Mesenchymal stem cell (in vitro differentiated cells and primary cell): ENCODE measurements around the gene MUC5AC.

ENCODE experiments used
- DNase-seq: peaks from one replicate; pipeline ENCODE4 v3.0.0-alpha.2; 2013
- H2AFZ ChIP-seq: one replicate; pipeline ENCODE4 v1.6.1; 2013; ENCODE audit warnings: low read depth, mild to moderate bottlenecking, control low read depth, inconsistent platforms, low read length, moderate library complexity
- H2AK5ac ChIP-seq: 2 replicates; pipeline ENCODE4 v1.6.1; 2013; ENCODE audit warnings: low read length, moderate library complexity, mild to moderate bottlenecking, inconsistent platforms; ENCODE audit not compliant: severe bottlenecking
- H2BK120ac ChIP-seq: one replicate; pipeline ENCODE4 v1.6.1; 2013; ENCODE audit warnings: low read depth, mild to moderate bottlenecking, inconsistent platforms, low read length, moderate library complexity
- H2BK12ac ChIP-seq, 2 experiments: one replicate each; pipeline ENCODE4 v1.6.1; 2013; ENCODE audit warnings: inconsistent platforms in 2 of 2, low read length in 2 of 2, mild to moderate bottlenecking in 2 of 2, moderate library complexity in 2 of 2, control low read depth in 1 of 2
- H2BK15ac ChIP-seq: one replicate; pipeline ENCODE4 v1.6.1; 2013; ENCODE audit warnings: mild to moderate bottlenecking, low read depth, inconsistent platforms; ENCODE audit not compliant: poor library complexity, severe bottlenecking
- H2BK5ac ChIP-seq: 2 replicates; pipeline ENCODE4 v1.6.1; 2013; ENCODE audit warnings: low read depth, mild to moderate bottlenecking, low read length, control low read depth, inconsistent platforms; ENCODE audit not compliant: poor library complexity, severe bottlenecking
- H3K14ac ChIP-seq, 2 experiments: one replicate each; pipeline ENCODE4 v1.6.1; 2013; ENCODE audit warnings: inconsistent platforms in 2 of 2, low read length in 2 of 2, control low read depth in 1 of 2, mild to moderate bottlenecking in 1 of 2, moderate library complexity in 1 of 2
- H3K18ac ChIP-seq, 2 experiments: one replicate each; pipeline ENCODE4 v1.6.1; 2013; ENCODE audit warnings: inconsistent platforms in 2 of 2, low read length in 2 of 2, control low read depth in 1 of 2, low read depth in 1 of 2, mild to moderate bottlenecking in 1 of 2
- H3K23ac ChIP-seq, 2 experiments: one replicate each; pipeline ENCODE4 v1.6.1; 2013; ENCODE audit warnings: inconsistent platforms in 2 of 2, low read length in 2 of 2, mild to moderate bottlenecking in 2 of 2, moderate library complexity in 2 of 2, control low read depth in 1 of 2
- H3K27ac ChIP-seq: 2 replicates; pipeline ENCODE4 v1.5.1; 2013; ENCODE audit warnings: mild to moderate bottlenecking, moderate library complexity, low read length, control low read depth, inconsistent platforms; ENCODE audit not compliant: poor library complexity, severe bottlenecking
- H3K27me3 ChIP-seq, 2 experiments: 2 replicates each; pipeline versions ENCODE4 v1.6.1 to v1.7.0; 2013; ENCODE audit warnings: low read length in 2 of 2, mild to moderate bottlenecking in 2 of 2, moderate library complexity in 2 of 2, control low read depth in 1 of 2, inconsistent platforms in 1 of 2; ENCODE audit not compliant: control insufficient read depth in 1 of 2, insufficient read depth in 1 of 2
- H3K36me3 ChIP-seq, 2 experiments: 2 replicates each; pipeline versions ENCODE4 v1.6.1 to v1.7.0; 2013; ENCODE audit warnings: low read length in 2 of 2, control low read depth in 1 of 2, inconsistent platforms in 1 of 2, low read depth in 1 of 2, mild to moderate bottlenecking in 1 of 2; ENCODE audit not compliant: insufficient read depth in 2 of 2, control insufficient read depth in 1 of 2
- H3K4ac ChIP-seq, 2 experiments: one replicate each; pipeline ENCODE4 v1.6.1; 2013; ENCODE audit warnings: inconsistent platforms in 2 of 2, low read length in 2 of 2, mild to moderate bottlenecking in 2 of 2, moderate library complexity in 2 of 2, control low read depth in 1 of 2, low read depth in 1 of 2
- H3K4me1 ChIP-seq: 2 replicates; pipeline ENCODE4 v1.6.1; 2013; ENCODE audit warnings: low read depth, low read length, control low read depth; ENCODE audit not compliant: control insufficient read depth, insufficient read depth
- H3K4me2 ChIP-seq: 2 replicates; pipeline ENCODE4 v1.6.1; 2013; ENCODE audit warnings: low read length, mild to moderate bottlenecking, inconsistent platforms; ENCODE audit not compliant: poor library complexity, severe bottlenecking
- H3K4me3 ChIP-seq, 2 experiments: 2 replicates each; pipeline versions ENCODE4 v1.5.1 to v1.7.0; 2013; ENCODE audit warnings: low read length in 2 of 2, mild to moderate bottlenecking in 2 of 2, control low read depth in 1 of 2, low read depth in 1 of 2; ENCODE audit not compliant: insufficient read depth in 1 of 2
- H3K79me1 ChIP-seq: replicated peaks from 2 replicates; pipeline ENCODE4 v1.6.1; 2013; ENCODE audit warnings: mild to moderate bottlenecking, control low read depth, low read length, inconsistent platforms; ENCODE audit not compliant: poor library complexity, severe bottlenecking
- H3K9ac ChIP-seq: 2 replicates; pipeline ENCODE4 v1.7.0; 2013; ENCODE audit warnings: mild to moderate bottlenecking, low read length, moderate library complexity
- H3K9me3 ChIP-seq: 2 replicates; pipeline ENCODE4 v1.7.0; 2013; ENCODE audit warnings: mild to moderate bottlenecking, low read length; ENCODE audit not compliant: control insufficient read depth
- H4K8ac ChIP-seq: one replicate; pipeline ENCODE4 v1.6.1; 2013; ENCODE audit warnings: inconsistent platforms, mild to moderate bottlenecking, low read length, moderate library complexity
- H4K91ac ChIP-seq: one replicate; pipeline ENCODE4 v1.6.1; 2013; ENCODE audit warnings: mild to moderate bottlenecking, low read length, inconsistent platforms
- WGBS: methylation state at CpG from one replicate; pipeline ENCODE4 v1.1.7; 2013; ENCODE audit warnings: mixed read lengths; 5-methylcytosine and 5-hydroxymethylcytosine counted together

MUC5AC gene

GRCh38 chr11:1117992-1118391 lies 39.8 kb upstream of the MUC5AC start:
- 58% methylated on average over 6 of the region's 6 CpGs for WGBS
- H2BK5ac ChIP-seq = no peak overlapping the region
- H2BK15ac ChIP-seq = no peak overlapping the region
- H3K14ac ChIP-seq = no peak overlapping the region
- no peak overlapping the region for H4K91ac ChIP-seq
- no peak overlapping the region for H3K18ac ChIP-seq
- no peak overlapping the region for H2AK5ac ChIP-seq
- DNase-seq = no peak
- peak overlapping the region in 1 of 2 experiments; percentile 4 for H3K4me3 ChIP-seq
- no peak overlapping the region for H3K4me2 ChIP-seq
- no peaks in the 10 kb centered on the region for H3K79me1 ChIP-seq
- H4K8ac ChIP-seq = no peak overlapping the region
- no peak overlapping the region for H3K9ac ChIP-seq
- H3K4ac ChIP-seq = no peak overlapping the region
- H3K27me3 ChIP-seq = peaks cover under 1 to 74% of the 10 kb centered on the region in 2 experiments
- H3K36me3 ChIP-seq = no peaks in the 10 kb centered on the region
- no peaks in the 10 kb centered on the region for H3K9me3 ChIP-seq
- no peak overlapping the region for H3K23ac ChIP-seq
- H3K4me1 ChIP-seq = peaks cover 6% of the 10 kb centered on the region
- H2AFZ ChIP-seq = no peak overlapping the region
- H2BK120ac ChIP-seq = no peak overlapping the region
- H3K27ac ChIP-seq = no peak overlapping the region
- no peak overlapping the region for H2BK12ac ChIP-seq

- no peak overlapping the region for H4K91ac ChIP-seq
- no peaks in the 10 kb centered on the region for H3K36me3 ChIP-seq
- H3K4me1 ChIP-seq = peaks cover 6% of the 10 kb centered on the region
- no peak overlapping the region for H3K18ac ChIP-seq
- 87% methylated on average over 20 of the region's 22 CpGs for WGBS
- H3K23ac ChIP-seq = no peak overlapping the region
- no peak overlapping the region for H2BK120ac ChIP-seq
- no peak for DNase-seq
- H3K27ac ChIP-seq = no peak overlapping the region
- peaks cover 11 to 80% of the 10 kb centered on the region in 2 experiments for H3K27me3 ChIP-seq
- H3K9me3 ChIP-seq = no peaks in the 10 kb centered on the region
- H3K14ac ChIP-seq = no peak overlapping the region
- no peak overlapping the region for H2AFZ ChIP-seq
- no peak overlapping the region for H2BK15ac ChIP-seq
- no peak overlapping the region for H3K4ac ChIP-seq
- H3K4me3 ChIP-seq = no peak overlapping the region
- no peak overlapping the region for H3K4me2 ChIP-seq
- H3K79me1 ChIP-seq = no peaks in the 10 kb centered on the region
- no peak overlapping the region for H2BK12ac ChIP-seq
- no peak overlapping the region for H3K9ac ChIP-seq
- no peak overlapping the region for H4K8ac ChIP-seq
- H2BK5ac ChIP-seq = no peak overlapping the region
- H2AK5ac ChIP-seq = no peak overlapping the region
Observed at GRCh38 chr11:1118755-1119603, 38.8 kb upstream of the MUC5AC start.

GRCh38 chr11:1119604-1120146 lies 38.1 kb upstream of the MUC5AC start:
- H3K27me3 ChIP-seq = peaks cover 17 to 83% of the 10 kb centered on the region in 2 experiments
- WGBS = 85% methylated on average over 17 of the region's 17 CpGs
- no peak overlapping the region for H3K4me3 ChIP-seq
- H3K9me3 ChIP-seq = peaks cover under 1% of the 10 kb centered on the region
- H3K36me3 ChIP-seq = no peaks in the 10 kb centered on the region
- H2AFZ ChIP-seq = no peak overlapping the region
- no peak overlapping the region for H2BK12ac ChIP-seq
- H4K91ac ChIP-seq = no peak overlapping the region
- no peak overlapping the region for H3K4me2 ChIP-seq
- no peak overlapping the region for H3K14ac ChIP-seq
- no peaks in the 10 kb centered on the region for H3K79me1 ChIP-seq
- no peak overlapping the region for H2BK5ac ChIP-seq
- H2AK5ac ChIP-seq = no peak overlapping the region
- H2BK120ac ChIP-seq = no peak overlapping the region
- H2BK15ac ChIP-seq = no peak overlapping the region
- H3K4ac ChIP-seq = no peak overlapping the region
- H3K23ac ChIP-seq = no peak overlapping the region
- no peak overlapping the region for H3K18ac ChIP-seq
- H4K8ac ChIP-seq = no peak overlapping the region
- H3K4me1 ChIP-seq = peaks cover 4% of the 10 kb centered on the region
- no peak overlapping the region for H3K9ac ChIP-seq
- no peak overlapping the region for H3K27ac ChIP-seq
- no peak for DNase-seq

DNA sequence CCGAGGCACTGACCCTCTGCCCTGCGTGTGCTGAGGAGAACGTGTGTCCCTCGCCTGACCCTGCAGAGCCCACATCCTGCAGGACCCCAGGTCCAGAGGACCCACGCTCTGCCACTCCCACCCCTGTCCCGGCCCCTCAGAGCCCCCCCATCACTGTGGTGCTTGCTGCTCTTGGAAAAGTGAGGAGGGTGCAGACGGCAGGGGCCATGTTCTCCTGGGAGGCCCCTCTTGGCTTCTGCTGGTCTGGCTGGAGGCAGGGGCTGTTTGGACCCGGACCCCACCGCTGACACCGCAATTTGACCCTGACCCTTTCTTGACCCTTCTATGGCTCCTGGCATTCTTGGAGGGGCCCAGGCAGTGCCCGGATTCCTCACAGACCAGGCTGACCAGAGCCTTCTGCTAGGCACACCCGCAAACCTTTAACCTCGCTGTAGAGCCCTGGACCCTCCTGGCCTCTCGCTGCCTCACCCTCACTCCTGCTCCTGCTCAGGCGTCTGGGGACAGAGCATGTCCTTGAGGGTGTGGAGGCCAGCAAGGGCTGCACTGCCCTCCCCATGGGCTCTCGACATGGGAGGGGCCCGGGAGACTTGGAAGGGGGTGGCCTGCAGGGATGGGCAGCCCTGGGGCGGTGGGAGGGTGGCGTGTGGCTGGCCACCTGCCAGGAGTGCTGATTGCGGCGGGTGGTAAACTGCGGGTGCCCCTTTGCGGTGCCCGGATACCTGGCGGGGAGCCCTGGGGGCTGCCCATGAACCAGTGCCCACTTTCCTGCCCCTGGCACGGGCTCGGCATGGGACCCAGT lies 37.0 kb upstream of the MUC5AC start:
- no peak overlapping the region for H4K91ac ChIP-seq
- no peak overlapping the region for H3K4me3 ChIP-seq
- no peaks in the 10 kb centered on the region for H3K36me3 ChIP-seq
- H2AK5ac ChIP-seq = no peak overlapping the region
- no peak overlapping the region for H3K18ac ChIP-seq
- no peak overlapping the region for H3K23ac ChIP-seq
- H3K9me3 ChIP-seq = peaks cover 4% of the 10 kb centered on the region
- peaks cover 4% of the 10 kb centered on the region for H3K4me1 ChIP-seq
- no peak overlapping the region for H3K14ac ChIP-seq
- WGBS = 85% methylated on average over 27 of the region's 27 CpGs
- no peak overlapping the region for H3K4me2 ChIP-seq
- no peak overlapping the region for H4K8ac ChIP-seq
- H3K27ac ChIP-seq = no peak overlapping the region
- H3K9ac ChIP-seq = no peak overlapping the region
- DNase-seq = no peak
- no peaks in the 10 kb centered on the region for H3K79me1 ChIP-seq
- H2AFZ ChIP-seq = no peak overlapping the region
- no peak overlapping the region for H2BK15ac ChIP-seq
- no peak overlapping the region for H3K4ac ChIP-seq
- H3K27me3 ChIP-seq = peaks cover 17 to 75% of the 10 kb centered on the region in 2 experiments
- H2BK5ac ChIP-seq = no peak overlapping the region
- no peak overlapping the region for H2BK12ac ChIP-seq
- no peak overlapping the region for H2BK120ac ChIP-seq
